Prostate gland (tissue), 2 donors: Measurements from ENCODE around the gene BATF2. TPM values are rescaled to one million over a fixed set of nuclear protein-coding genes. Genes with fewer than 3 reads are reported as not detected.

ENCODE experiments used
- DNase-seq: peaks from one replicate; pipeline ENCODE4 v3.0.0-alpha.2; 2019; ENCODE audit warnings: low spot score
- H3K27ac ChIP-seq, 2 donors: fragments of 200-600 bp; sonication (generic); 2 replicates each; pipeline ENCODE4 v1.5.1; 2017 to 2019
- H3K27me3 ChIP-seq: fragments of 200-600 bp; sonication (generic); replicated peaks from 2 replicates; pipeline ENCODE4 v1.5.1; 2019; ENCODE audit not compliant: insufficient read depth
- H3K36me3 ChIP-seq, 2 donors: fragments of 200-600 bp; sonication (generic); 1 replicate in 1 of 2; 2 replicates in 1 of 2; pipeline versions ENCODE4 v1.5.1 to v1.8.1; 2017 to 2019
- H3K4me1 ChIP-seq: fragments of 200-600 bp; sonication (generic); replicated peaks from 2 replicates; pipeline ENCODE4 v1.5.1; 2019
- H3K4me3 ChIP-seq, 2 donors: fragments of 200-600 bp; sonication (generic); 2 replicates each; pipeline ENCODE4 v1.5.1; 2017 to 2019
- H3K9me3 ChIP-seq: fragments of 200-600 bp; sonication (generic); 2 replicates; pipeline ENCODE4 v1.5.1; 2017
- POLR2A ChIP-seq: fragments of 450-650 bp; IDR thresholded peaks from one replicate; pipeline ENCODE4 v1.6.1; 2016; ENCODE audit warnings: antibody characterized with exemption, mild to moderate bottlenecking
- POLR2AphosphoS5 ChIP-seq: sonication (generic); formaldehyde crosslinking; IDR thresholded peaks from one replicate; pipeline ENCODE4 v1.6.1; 2017; ENCODE audit warnings: antibody characterized with exemption
- WGBS: methylation state at CpG from one replicate; pipeline ENCODE4 v1.1.5; 2018; 5-methylcytosine and 5-hydroxymethylcytosine counted together
- intact Hi-C: fragments of 100-400 bp; cut with DNase I; formaldehyde crosslinking; loops from one replicate; pipeline ENCODE4 v1.14.2; 2022
- total RNA-seq, 2 donors: library from RNA; depleted of rRNA; stranded (reverse); fragments of >200 nt; gene quantifications; one replicate each; pipeline ENCODE4 v1.1.0, GENCODE V29; 2016
- TF ChIP-seq, protein P1 (sequence below), 4 experiments: fragments of 200-600 bp in 2 of 4; fragments of 450-650 bp in 2 of 4; sonication (generic) in 2 of 4; IDR thresholded peaks; 1 replicate in 3 of 4; 2 replicates in 1 of 4; pipeline ENCODE4 v1.5.1; 2016 to 2019; ENCODE audit warnings: antibody characterized with exemption in 4 of 4, mild to moderate bottlenecking in 2 of 4, moderate library complexity in 2 of 4

The BATF2 gene
- total RNA-seq, 2 donors from 2014 or later: 1.5 TPM

DNA sequence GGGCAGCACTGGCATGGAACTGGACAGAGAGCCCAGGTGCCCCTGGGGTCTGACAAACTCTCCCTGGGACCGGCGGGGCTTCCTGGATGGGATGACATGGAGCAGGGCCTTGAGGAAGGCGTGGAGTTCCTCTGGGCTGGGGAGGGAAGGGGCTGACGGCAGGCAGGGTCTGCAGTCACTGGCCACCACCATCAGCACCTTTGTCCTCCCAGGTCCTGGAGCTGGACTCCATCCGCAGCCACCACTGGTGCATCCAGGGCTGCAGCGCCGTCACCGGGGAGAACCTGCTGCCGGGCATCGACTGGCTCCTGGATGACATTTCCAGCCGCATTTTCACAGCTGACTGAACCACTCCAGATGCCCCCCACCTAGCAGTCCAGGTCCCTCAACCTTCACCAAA is 24.7 kb upstream of the BATF2 start:
- Histone ChIP-seq H3K36me3 (no peaks in the 10 kb centered on the region), H3K27ac (no peak overlapping the region), H3K27me3 (no peaks in the 10 kb centered on the region), H3K4me1 (no peaks in the 10 kb centered on the region), H3K9me3 (no peaks in the 10 kb centered on the region), H3K4me3 (no peak overlapping the region)
- WGBS: 90% methylated on average over 11 of the region's 11 CpGs
- intact Hi-C loops: no loop called here
- DNase-seq: no peak
- TF ChIP-seq POLR2A: no peak
- TF ChIP-seq POLR2AphosphoS5: no peak
- TF ChIP-seq, protein P1, sequence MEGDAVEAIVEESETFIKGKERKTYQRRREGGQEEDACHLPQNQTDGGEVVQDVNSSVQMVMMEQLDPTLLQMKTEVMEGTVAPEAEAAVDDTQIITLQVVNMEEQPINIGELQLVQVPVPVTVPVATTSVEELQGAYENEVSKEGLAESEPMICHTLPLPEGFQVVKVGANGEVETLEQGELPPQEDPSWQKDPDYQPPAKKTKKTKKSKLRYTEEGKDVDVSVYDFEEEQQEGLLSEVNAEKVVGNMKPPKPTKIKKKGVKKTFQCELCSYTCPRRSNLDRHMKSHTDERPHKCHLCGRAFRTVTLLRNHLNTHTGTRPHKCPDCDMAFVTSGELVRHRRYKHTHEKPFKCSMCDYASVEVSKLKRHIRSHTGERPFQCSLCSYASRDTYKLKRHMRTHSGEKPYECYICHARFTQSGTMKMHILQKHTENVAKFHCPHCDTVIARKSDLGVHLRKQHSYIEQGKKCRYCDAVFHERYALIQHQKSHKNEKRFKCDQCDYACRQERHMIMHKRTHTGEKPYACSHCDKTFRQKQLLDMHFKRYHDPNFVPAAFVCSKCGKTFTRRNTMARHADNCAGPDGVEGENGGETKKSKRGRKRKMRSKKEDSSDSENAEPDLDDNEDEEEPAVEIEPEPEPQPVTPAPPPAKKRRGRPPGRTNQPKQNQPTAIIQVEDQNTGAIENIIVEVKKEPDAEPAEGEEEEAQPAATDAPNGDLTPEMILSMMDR (IDR thresholded peaks at IDR 0.05): no peak

DNA sequence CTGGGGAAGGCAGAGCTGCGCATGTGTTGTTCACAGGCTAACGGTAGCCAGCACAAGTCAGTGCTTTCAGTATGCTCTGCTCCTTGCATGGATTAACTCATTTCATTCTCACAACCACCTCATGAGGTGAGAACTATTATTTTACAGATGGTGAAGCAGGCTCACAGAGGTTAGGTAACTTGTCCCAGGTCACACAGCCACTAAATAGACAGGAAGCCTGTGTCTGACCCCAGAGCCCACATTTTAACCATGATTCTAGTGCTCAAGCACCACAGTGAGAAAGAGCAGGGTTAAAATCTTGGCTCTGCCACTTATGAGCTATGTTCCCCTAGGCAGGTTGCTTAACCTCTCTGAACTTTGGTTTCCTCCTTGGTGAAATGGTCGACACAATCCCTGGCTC is 24.2 kb upstream of the BATF2 start:
- Histone ChIP-seq H3K4me1 (no peaks in the 10 kb centered on the region), H3K36me3 (no peaks in the 10 kb centered on the region), H3K27ac (no peak overlapping the region), H3K4me3 (no peak overlapping the region), H3K9me3 (no peaks in the 10 kb centered on the region), H3K27me3 (no peaks in the 10 kb centered on the region)
- DNase-seq: no peak
- intact Hi-C loops: no loop called here
- WGBS: 83% methylated on average over 3 of the region's 3 CpGs
- TF ChIP-seq POLR2A (no peak), POLR2AphosphoS5 (no peak)
- TF ChIP-seq, protein P1 (IDR thresholded peaks at IDR 0.05): no peak

DNA sequence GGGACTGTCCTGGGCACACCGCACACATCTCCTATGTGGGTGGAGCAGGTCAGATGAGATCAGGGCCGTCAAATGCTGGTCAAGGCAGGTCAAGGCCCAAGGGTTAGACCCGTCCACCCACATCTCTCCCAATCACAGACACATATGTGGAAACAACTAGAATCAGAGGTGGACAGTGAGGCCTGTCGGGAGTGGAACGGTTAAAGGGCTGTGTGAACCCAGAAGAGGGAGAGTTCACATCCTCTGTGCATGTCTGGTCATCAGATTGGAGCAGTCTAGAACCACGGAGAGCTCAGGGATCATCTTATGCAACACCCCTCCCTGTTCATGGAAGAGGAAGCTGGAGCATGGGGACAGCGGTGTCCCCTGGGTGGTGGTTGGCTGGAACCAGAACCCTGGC is 23.1 kb upstream of the BATF2 start:
- intact Hi-C loops: no loop called here
- Histone ChIP-seq H3K4me3 (no peak overlapping the region), H3K9me3 (no peaks in the 10 kb centered on the region), H3K27ac (no peak overlapping the region), H3K4me1 (no peaks in the 10 kb centered on the region), H3K36me3 (no peaks in the 10 kb centered on the region), H3K27me3 (no peaks in the 10 kb centered on the region)
- WGBS: 87% methylated on average over 7 of the region's 7 CpGs
- TF ChIP-seq, protein P1 (IDR thresholded peaks at IDR 0.05): no peak
- no peak for TF ChIP-seq POLR2A
- TF ChIP-seq POLR2AphosphoS5: no peak
- DNase-seq: no peak

DNA sequence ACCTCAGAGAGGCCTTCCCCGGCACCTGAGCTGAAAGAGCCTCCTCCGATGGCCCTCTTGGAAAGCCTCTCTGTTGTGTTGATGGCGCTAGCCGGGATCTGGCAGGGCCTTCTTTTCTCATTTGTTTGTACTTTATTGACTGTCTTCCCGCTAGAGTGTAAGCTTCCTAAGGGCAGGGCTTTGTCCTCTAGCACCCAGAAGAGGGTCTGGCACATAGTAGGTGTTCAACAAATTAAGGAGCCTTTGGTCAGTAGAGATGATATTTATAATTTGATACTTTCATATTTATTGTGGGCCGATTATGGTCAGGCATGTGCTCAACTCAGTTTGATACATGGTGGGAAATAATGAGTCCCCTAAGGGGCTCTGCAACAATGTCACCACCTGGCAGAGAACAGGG is 21.2 kb upstream of the BATF2 start:
- WGBS: 96% methylated on average over 6 of the region's 6 CpGs
- Histone ChIP-seq H3K4me1 (no peaks in the 10 kb centered on the region), H3K4me3 (no peak overlapping the region), H3K27ac (no peak overlapping the region), H3K9me3 (no peaks in the 10 kb centered on the region), H3K36me3 (no peaks in the 10 kb centered on the region), H3K27me3 (no peaks in the 10 kb centered on the region)
- intact Hi-C loops: no loop called here
- TF ChIP-seq POLR2AphosphoS5: no peak
- TF ChIP-seq POLR2A: no peak
- TF ChIP-seq, protein P1 (IDR thresholded peaks at IDR 0.05): no peak
- no peak for DNase-seq

DNA sequence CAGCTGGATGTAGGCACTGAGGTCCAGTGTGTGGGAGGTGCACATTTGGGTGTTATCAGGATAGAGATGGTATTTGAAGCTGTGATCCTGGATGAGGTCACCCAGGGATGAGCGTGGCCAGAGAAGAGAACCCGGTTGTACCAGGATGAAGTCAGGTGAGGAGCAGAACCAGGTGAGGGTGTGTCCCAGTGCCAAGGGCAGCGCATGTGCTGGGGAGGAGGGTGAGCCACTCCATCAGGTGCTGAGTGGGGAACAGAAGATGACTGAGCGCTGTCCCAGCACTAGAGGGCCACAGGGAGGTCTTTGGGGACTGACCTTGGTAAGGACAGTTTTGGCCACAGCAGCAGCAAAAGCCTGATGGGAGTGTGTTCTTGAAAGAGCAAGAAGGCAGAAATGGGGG is 19.9 kb upstream of the BATF2 start:
- intact Hi-C loops: no loop called here
- no peak for TF ChIP-seq POLR2A
- TF ChIP-seq, protein P1 (IDR thresholded peaks at IDR 0.05): no peak
- no peak for TF ChIP-seq POLR2AphosphoS5
- 79% methylated on average over 4 of the region's 4 CpGs for whole genome bisulfite sequencing
- Histone ChIP-seq H3K36me3 (no peaks in the 10 kb centered on the region), H3K4me1 (no peaks in the 10 kb centered on the region), H3K27ac (no peak overlapping the region), H3K27me3 (no peaks in the 10 kb centered on the region), H3K4me3 (no peak overlapping the region), H3K9me3 (no peaks in the 10 kb centered on the region)
- no peak for DNase-seq
